Nephron (organoid): ENCODE measurements around the gene EVI5L.

Experiments
- H3K27ac Mint-ChIP-seq, 3 experiments: 2 replicates each; pipeline ENCODE4 v1.8.0; 2020; ENCODE audit warnings: mixed read lengths in 3 of 3, mild to moderate bottlenecking in 2 of 3, moderate library complexity in 1 of 3
- H3K27me3 Mint-ChIP-seq: 2 replicates; pipeline ENCODE4 v1.8.0; 2021; ENCODE audit warnings: low read depth, mild to moderate bottlenecking, moderate library complexity, mixed read lengths
- H3K36me3 Mint-ChIP-seq: 2 replicates; pipeline ENCODE4 v1.8.0; 2020; ENCODE audit warnings: low read depth, mixed read lengths
- H3K4me1 Mint-ChIP-seq: 2 replicates; pipeline ENCODE4 v1.8.0; 2020; ENCODE audit warnings: mixed read lengths
- H3K4me3 Mint-ChIP-seq, 3 experiments: 2 replicates each; pipeline ENCODE4 v1.8.0; 2020; ENCODE audit warnings: mild to moderate bottlenecking in 3 of 3, mixed read lengths in 3 of 3, moderate library complexity in 2 of 3
- H3K9me3 Mint-ChIP-seq: 2 replicates; pipeline ENCODE4 v1.8.0; 2020; ENCODE audit warnings: mixed read lengths
- TF ChIP-seq, protein P1 (sequence below), 3 experiments: fragments of 200-600 bp; sonication (generic); IDR thresholded peaks; one replicate each; pipeline ENCODE4 v1.5.0; 2021; ENCODE audit warnings: antibody characterized with exemption in 3 of 3; ENCODE audit not compliant: unreplicated experiment in 3 of 3

Gene EVI5L

DNA sequence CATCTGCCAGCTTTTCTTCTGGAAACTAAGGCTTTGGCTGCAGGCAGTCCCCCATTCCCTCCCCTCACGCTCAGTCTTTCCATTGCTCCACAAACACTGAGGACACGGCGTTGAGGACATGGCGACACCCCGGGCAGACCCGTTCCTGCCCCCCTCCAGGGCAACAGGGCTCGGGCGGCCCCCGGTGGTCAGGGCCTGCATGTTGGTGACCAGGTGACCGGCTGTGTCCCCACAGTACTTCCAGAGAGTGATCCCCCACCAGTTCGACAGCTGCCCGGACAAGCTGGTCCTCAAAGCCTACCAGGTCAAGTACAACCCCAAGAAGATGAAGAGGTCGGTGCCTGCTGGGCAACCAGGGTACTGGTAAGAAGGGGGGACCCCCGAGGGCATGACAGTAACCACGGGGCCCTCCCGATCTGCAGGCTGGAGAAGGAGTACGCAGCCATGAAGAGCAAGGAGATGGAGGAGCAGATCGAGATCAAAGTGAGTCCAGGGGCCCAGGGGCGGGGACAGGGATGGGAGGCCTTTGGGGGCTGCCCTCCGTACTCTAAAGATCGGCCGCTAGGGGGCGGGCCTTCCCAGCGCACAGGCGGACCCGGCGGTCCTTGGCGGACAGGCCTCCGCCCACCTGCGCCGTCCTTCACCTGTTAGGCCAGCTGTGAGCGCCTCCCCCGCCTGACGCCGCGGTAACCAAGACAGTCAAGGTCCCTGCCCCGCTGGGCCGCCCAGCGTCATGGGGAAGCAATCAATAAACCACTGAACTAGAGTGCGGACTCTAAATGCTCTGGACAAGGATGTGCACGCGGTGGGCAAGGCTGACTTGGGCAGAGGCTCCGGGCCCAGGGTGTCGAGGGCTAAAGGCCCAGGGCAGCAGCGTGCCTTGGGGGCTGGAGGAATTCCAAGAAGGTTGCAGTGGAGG lies 23.1 kb downstream of the EVI5L start:
- TF ChIP-seq, protein P1, sequence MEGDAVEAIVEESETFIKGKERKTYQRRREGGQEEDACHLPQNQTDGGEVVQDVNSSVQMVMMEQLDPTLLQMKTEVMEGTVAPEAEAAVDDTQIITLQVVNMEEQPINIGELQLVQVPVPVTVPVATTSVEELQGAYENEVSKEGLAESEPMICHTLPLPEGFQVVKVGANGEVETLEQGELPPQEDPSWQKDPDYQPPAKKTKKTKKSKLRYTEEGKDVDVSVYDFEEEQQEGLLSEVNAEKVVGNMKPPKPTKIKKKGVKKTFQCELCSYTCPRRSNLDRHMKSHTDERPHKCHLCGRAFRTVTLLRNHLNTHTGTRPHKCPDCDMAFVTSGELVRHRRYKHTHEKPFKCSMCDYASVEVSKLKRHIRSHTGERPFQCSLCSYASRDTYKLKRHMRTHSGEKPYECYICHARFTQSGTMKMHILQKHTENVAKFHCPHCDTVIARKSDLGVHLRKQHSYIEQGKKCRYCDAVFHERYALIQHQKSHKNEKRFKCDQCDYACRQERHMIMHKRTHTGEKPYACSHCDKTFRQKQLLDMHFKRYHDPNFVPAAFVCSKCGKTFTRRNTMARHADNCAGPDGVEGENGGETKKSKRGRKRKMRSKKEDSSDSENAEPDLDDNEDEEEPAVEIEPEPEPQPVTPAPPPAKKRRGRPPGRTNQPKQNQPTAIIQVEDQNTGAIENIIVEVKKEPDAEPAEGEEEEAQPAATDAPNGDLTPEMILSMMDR (IDR thresholded peaks at IDR 0.05; ENCODE audit: unreplicated experiment in 3 of 3), result peak; percentile 87 to 94 (median 92)
- peak overlapping the region in 1 of 3 experiments; percentile 17 for H3K4me3 Mint-ChIP-seq
- H3K27ac Mint-ChIP-seq, result no peak overlapping the region
- H3K27me3 Mint-ChIP-seq, result peaks cover 12% of the 10 kb centered on the region
- H3K36me3 Mint-ChIP-seq, result no peaks in the 10 kb centered on the region
- H3K9me3 Mint-ChIP-seq, result no peaks in the 10 kb centered on the region
- H3K4me1 Mint-ChIP-seq, result peaks cover 19% of the 10 kb centered on the region

DNA sequence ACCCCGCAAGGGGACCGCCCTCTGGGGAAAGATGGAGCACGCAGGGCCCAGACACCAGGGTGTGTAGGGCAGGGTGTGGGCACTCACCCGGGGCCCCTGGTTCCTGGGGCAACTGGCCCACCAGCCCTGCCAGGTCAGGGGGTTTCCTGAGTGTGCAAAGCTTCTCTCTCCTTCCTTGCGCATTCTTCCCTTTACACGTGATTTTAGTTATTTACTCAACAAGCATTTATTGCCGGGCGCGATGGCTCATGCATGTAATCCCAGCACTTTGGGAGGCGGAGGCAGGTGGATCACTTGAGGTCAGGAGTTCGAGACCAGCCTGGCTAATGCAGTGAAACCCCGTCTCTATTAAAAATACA lies 23.7 kb downstream of the EVI5L start:
- H3K4me1 Mint-ChIP-seq, result peaks cover 19% of the 10 kb centered on the region
- H3K27ac Mint-ChIP-seq, result no peak overlapping the region
- TF ChIP-seq, protein P1 (IDR thresholded peaks at IDR 0.05; ENCODE audit: unreplicated experiment in 3 of 3), result no peak
- H3K4me3 Mint-ChIP-seq, result no peak overlapping the region
- H3K36me3 Mint-ChIP-seq, result no peaks in the 10 kb centered on the region
- H3K9me3 Mint-ChIP-seq, result no peaks in the 10 kb centered on the region
- peaks cover 12% of the 10 kb centered on the region for H3K27me3 Mint-ChIP-seq

DNA sequence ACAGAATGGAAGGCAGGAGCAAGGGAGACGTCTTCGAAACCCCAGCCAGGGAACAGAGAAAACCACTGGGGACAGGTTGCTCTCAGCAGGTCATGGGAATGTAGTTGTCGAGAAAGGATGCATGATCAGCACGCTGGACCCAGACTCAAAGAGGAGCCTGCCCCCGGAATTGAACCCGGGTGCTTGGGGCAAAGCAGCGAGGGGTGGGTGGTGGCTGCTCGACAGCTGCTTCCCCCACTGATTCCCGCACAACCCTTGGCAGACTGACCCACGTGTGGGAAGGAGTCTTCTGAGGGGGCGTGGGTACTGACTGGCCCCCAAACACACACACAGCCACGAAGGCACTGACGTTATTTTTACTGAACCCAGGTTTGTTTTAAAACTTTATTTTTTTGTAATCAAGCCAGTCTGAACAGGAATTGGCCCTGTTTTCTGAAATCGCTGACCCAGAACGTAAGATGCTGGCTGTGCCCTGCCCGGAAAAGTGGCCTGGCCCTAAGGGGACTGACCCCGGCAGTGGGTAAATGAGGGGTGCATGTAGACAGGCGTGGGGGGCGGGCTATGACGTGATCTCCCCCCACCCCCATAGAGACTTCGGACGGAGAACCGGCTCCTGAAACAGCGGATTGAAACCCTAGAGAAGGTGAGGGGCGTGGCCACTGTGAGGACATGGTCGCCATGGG lies 25.5 kb downstream of the EVI5L start:
- Mint-ChIP-seq H3K9me3 (no peaks in the 10 kb centered on the region), H3K4me3 (no peak overlapping the region), H3K4me1 (peaks cover 14% of the 10 kb centered on the region), H3K27ac (no peak overlapping the region), H3K36me3 (no peaks in the 10 kb centered on the region), H3K27me3 (peaks cover 13% of the 10 kb centered on the region)
- TF ChIP-seq, protein P1 (IDR thresholded peaks at IDR 0.05; ENCODE audit: unreplicated experiment in 3 of 3), result no peak

DNA sequence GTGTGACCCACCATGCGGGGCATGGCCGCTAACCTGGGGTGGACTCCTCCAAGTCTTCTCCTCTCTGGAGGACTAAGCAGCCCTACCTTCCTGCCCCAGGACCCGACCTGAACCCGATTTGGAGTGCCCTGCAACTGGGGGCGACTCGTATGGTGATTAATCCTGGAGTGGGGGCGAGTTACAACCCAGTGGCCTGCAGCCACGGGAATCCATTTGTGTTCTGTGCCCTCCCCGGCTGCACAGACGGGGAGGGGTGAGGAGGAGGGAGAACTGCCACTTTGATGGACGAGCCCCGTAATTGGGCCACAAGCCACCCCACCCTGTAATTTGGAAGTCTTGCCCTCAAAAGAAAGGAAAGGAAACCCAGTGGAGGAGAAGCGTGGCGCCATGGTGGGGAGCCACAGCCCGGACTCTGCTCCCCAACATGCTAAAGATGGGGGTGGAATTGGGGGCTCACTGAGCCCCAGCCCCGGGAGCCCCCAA lies 26.1 kb downstream of the EVI5L start:
- TF ChIP-seq, protein P1 (IDR thresholded peaks at IDR 0.05; ENCODE audit: unreplicated experiment in 3 of 3), result no peak
- no peaks in the 10 kb centered on the region for H3K9me3 Mint-ChIP-seq
- no peaks in the 10 kb centered on the region for H3K36me3 Mint-ChIP-seq
- peaks cover 19% of the 10 kb centered on the region for H3K27me3 Mint-ChIP-seq
- H3K4me3 Mint-ChIP-seq, result no peak overlapping the region
- H3K4me1 Mint-ChIP-seq, result peaks cover 16% of the 10 kb centered on the region
- H3K27ac Mint-ChIP-seq, result no peak overlapping the region

DNA sequence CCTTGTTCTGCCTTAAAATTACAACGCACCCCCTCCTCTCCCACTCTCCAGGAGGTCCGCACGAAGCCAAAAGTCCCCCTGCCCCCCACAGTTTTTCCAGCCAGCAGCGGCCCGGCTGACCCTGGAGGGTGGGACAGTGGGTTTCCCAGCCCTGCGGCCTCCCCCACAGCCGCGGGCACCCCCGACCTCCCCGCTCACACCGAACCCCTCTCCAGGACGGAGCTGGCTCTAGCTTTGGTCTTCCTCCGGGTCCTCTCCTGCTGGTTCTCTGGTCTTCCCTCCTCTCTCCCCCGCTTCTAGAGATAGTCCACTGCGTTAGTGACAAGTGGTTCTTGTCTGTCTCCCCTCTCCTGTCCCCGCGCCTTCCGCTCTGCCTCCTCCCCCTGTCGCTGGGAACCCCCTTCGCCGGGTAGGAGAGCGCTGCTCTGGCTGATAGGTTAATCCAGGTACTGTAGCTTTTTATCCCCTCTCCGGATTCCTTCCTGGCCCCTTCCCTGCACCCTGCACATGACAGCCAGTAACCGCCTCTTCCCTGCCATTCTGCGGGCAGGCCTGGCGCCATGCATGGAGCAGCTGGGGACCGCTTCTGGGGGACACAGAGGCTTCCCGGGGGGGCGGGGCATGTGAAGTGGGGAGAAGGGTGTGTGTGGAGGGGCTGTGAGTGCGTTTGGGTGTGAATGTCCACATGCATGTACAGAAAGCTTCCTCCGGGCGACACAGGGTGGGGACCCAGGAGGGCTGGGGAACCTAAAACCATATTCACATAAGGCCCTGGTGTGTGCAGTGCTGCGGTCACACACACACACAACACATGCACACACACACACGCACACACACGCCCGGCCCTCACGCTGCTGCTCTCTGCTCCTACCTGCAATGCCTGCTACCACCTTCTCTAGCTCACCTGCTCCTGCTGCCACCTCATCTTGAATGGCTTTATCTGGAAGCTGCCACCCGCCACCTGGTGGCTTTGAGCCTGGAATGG lies 27.0 kb downstream of the EVI5L start:
- Mint-ChIP-seq H3K27me3 (peaks cover 22% of the 10 kb centered on the region), H3K27ac (no peak overlapping the region), H3K4me3 (no peak overlapping the region), H3K4me1 (peaks cover 17% of the 10 kb centered on the region), H3K36me3 (no peaks in the 10 kb centered on the region), H3K9me3 (no peaks in the 10 kb centered on the region)
- TF ChIP-seq, protein P1 (IDR thresholded peaks at IDR 0.05; ENCODE audit: unreplicated experiment in 3 of 3), result no peak
